Stimulated activated naive CD4-positive, alpha-beta T cell treated with Interleukin-2 at 50 U/mL for 16 hours (primary cell): ENCODE results near the gene FGFRL1.

Source experiments
- DNase-seq: peaks from one replicate; lab custom pipeline; 2025; lab: John Stamatoyannopoulos, UW

The FGFRL1 gene

GRCh38 chr4:1006856-1007255 is 4.6 kb upstream of the FGFRL1 start:
- no peak for DNase-seq

GRCh38 chr4:1008840-1009541 is 2.4 kb upstream of the FGFRL1 start:
- no peak for DNase-seq

- peak; percentile 67 for DNase-seq
Measured at GRCh38 chr4:1009542-1010394, 1.7 kb upstream of the FGFRL1 start.

- peak; percentile 70 for DNase-seq
Measured at GRCh38 chr4:1010395-1011021, 918 bp upstream of the FGFRL1 start.

GRCh38 chr4:1011666-1012033 is 224 bp downstream of the FGFRL1 start:
- DNase-seq = no peak

- peak; percentile 22 for DNase-seq
Measured at GRCh38 chr4:1012034-1012739, 761 bp downstream of the FGFRL1 start.

GRCh38 chr4:1013225-1014073 is 2.0 kb downstream of the FGFRL1 start:
- no peak for DNase-seq

- no peak for DNase-seq
Measured at GRCh38 chr4:1014291-1015167, 3.1 kb downstream of the FGFRL1 start.

GRCh38 chr4:1015179-1015578 is 3.8 kb downstream of the FGFRL1 start:
- DNase-seq = no peak

GRCh38 chr4:1015746-1016145 is 4.3 kb downstream of the FGFRL1 start:
- DNase-seq = no peak

GRCh38 chr4:1017211-1017610 is 5.8 kb downstream of the FGFRL1 start:
- DNase-seq = no peak

- DNase-seq = no peak
Measured at GRCh38 chr4:1017706-1018105, 6.3 kb downstream of the FGFRL1 start.

GRCh38 chr4:1018147-1019020 is 7.0 kb downstream of the FGFRL1 start:
- no peak for DNase-seq

- no peak for DNase-seq
Measured at GRCh38 chr4:1019320-1019719, 7.9 kb downstream of the FGFRL1 start.

- DNase-seq = no peak
Measured at GRCh38 chr4:1019729-1020470, 8.5 kb downstream of the FGFRL1 start.

- DNase-seq = no peak
Measured at GRCh38 chr4:1021386-1022050, 10.1 kb downstream of the FGFRL1 start.

GRCh38 chr4:1022051-1022738 is 10.8 kb downstream of the FGFRL1 start:
- DNase-seq = no peak

GRCh38 chr4:1022739-1023066 is 11.3 kb downstream of the FGFRL1 start:
- DNase-seq = no peak
